HG03432 (cell line): ENCODE results near the gene OR52I2.

ENCODE experiments used
- ATAC-seq: cut with Tn5 transposase; IDR thresholded peaks from one replicate; pipeline ENCODE4 v1.9.1; 2021; ENCODE audit warnings: mild to moderate bottlenecking, moderate library complexity; ENCODE audit not compliant: unreplicated experiment

OR52I2 gene

GRCh38 chr11:4607781-4608666 lies 26.5 kb downstream of the OR52I2 start, which contains the start of gene TRIM68:
Gene TRIM68 (minus strand): TSS chr11:4608231. CDS start chr11:4605504, 2,727 bp downstream.
- peak; percentile 100 for ATAC-seq

- ATAC-seq = no peak
Observed at GRCh38 chr11:4610258-4610935, 28.9 kb downstream of the OR52I2 start.

GRCh38 chr11:4611986-4612385 lies 30.4 kb downstream of the OR52I2 start:
- ATAC-seq = no peak

GRCh38 chr11:4615856-4616444 lies 34.4 kb downstream of the OR52I2 start:
- no peak for ATAC-seq

- ATAC-seq = no peak
Observed at GRCh38 chr11:4619514-4619913, 38.0 kb downstream of the OR52I2 start.

GRCh38 chr11:4626207-4627099 lies 44.9 kb downstream of the OR52I2 start:
- ATAC-seq = peak; percentile 78

- ATAC-seq = no peak
Observed at GRCh38 chr11:4636136-4636535, 54.6 kb downstream of the OR52I2 start.

GRCh38 chr11:4636962-4637661 lies 55.6 kb downstream of the OR52I2 start, which contains the start of gene OR51D1:
Gene OR51D1 (plus strand): TSS chr11:4637477. CDS start chr11:4639791, 2,314 bp downstream.
- peak; percentile 96 for ATAC-seq

GRCh38 chr11:4637662-4638047 lies 56.1 kb downstream of the OR52I2 start:
- no peak for ATAC-seq

- ATAC-seq = no peak
Observed at GRCh38 chr11:4639931-4640330, 58.4 kb downstream of the OR52I2 start.

- no peak for ATAC-seq
Observed at GRCh38 chr11:4641501-4641900, 60.0 kb downstream of the OR52I2 start.

GRCh38 chr11:4642043-4642442 lies 60.5 kb downstream of the OR52I2 start:
- no peak for ATAC-seq
